Kidney (tissue), 14 donors: ENCODE data around the gene NXF1. TPM values are rescaled to one million over a fixed set of nuclear protein-coding genes. Genes with fewer than 3 reads are reported as not detected.
"Not testable (repeated sequence)": the region's sequence is repeated elsewhere in the genome, so short reads cannot be mapped to it uniquely, and the experiment has no call there.

Experiments
- DNase-seq, 5 donors: peaks; one replicate each; pipeline ENCODE4 v3.0.0-alpha.2; 2013 to 2020
- FAIRE-seq: peaks from 2 replicates; lab custom pipeline; 2012; peaks lifted over from hg19 to GRCh38; lab: Jason Lieb, UNC
- H3K27ac ChIP-seq, 2 donors: one replicate each; pipeline ENCODE4 v1.7.0; 2013; ENCODE audit warnings: low read depth in 2 of 2, low read length in 2 of 2, inconsistent platforms in 1 of 2
- H3K27me3 ChIP-seq: one replicate; pipeline ENCODE4 v1.7.1; 2013; ENCODE audit warnings: low read length, inconsistent platforms; ENCODE audit not compliant: control insufficient read depth, insufficient read depth
- H3K36me3 ChIP-seq, 3 donors: one replicate each; pipeline versions ENCODE4 v1.7.0 to v1.7.1; 2013; ENCODE audit warnings: low read length in 3 of 3, control low read depth in 1 of 3, inconsistent platforms in 1 of 3; ENCODE audit not compliant: insufficient read depth in 3 of 3, control insufficient read depth in 2 of 3
- H3K4me1 ChIP-seq, 3 donors: one replicate each; pipeline versions ENCODE4 v1.7.0 to v1.7.1; 2013; ENCODE audit warnings: low read length in 3 of 3, inconsistent platforms in 1 of 3, low read depth in 1 of 3; ENCODE audit not compliant: control insufficient read depth in 2 of 3, insufficient read depth in 2 of 3
- H3K4me3 ChIP-seq, 3 donors: one replicate each; pipeline versions ENCODE4 v1.7.0 to v1.8.1; 2013; ENCODE audit warnings: low read length in 3 of 3, control low read depth in 1 of 3, inconsistent platforms in 1 of 3
- H3K9ac ChIP-seq, 3 donors: one replicate each; pipeline versions ENCODE4 v1.7.0 to v1.7.1; 2013; ENCODE audit warnings: low read length in 3 of 3, control low read depth in 1 of 3, inconsistent platforms in 1 of 3
- H3K9me3 ChIP-seq, 3 donors: one replicate each; pipeline versions ENCODE4 v1.7.0 to v1.7.1; 2013; ENCODE audit warnings: low read length in 3 of 3, control low read depth in 1 of 3, inconsistent platforms in 1 of 3; ENCODE audit not compliant: control insufficient read depth in 2 of 3, insufficient read depth in 1 of 3
- CTCF ChIP-seq: IDR thresholded peaks from 3 replicates; pipeline ENCODE4 v1.5.1; 2012; ENCODE audit warnings: mild to moderate bottlenecking, moderate library complexity, borderline replicate concordance; ENCODE audit not compliant: insufficient read depth; ENCODE audit errors: extremely low read depth
- intact Hi-C: fragments of 100-400 bp; cut with DNase I; formaldehyde crosslinking; loops from one replicate; pipeline ENCODE4 v1.11.1; 2022
- polyA plus RNA-seq: library from polyadenylated mRNA; stranded (reverse); fragments of 350-450 nt; fragmentation: Illumina TruSeq; extraction: RNeasy Lipid Tissue Mini Kit (QIAGEN cat#74804); gene quantifications from one replicate; pipeline ENCODE4 v1.2.3, GENCODE V29; 2014; ENCODE audit warnings: low read depth, low replicate concordance; ENCODE audit not compliant: insufficient read depth
- total RNA-seq: library from RNA; stranded (reverse); fragmentation: NEBNext Ultra II Directional; extraction: Animal tissue kit (Norgen Biotek cat#: 25700); gene quantifications from one replicate; pipeline ENCODE4 v1.2.1, GENCODE V29; 2021
- donor health status: control.
- donor health status: control.
- donor health status: control.
- donor health status: control.
- donor health status: control.
- donor health status: DM: yes; HTN: yes; CAD: no.
- donor health status: Normal renal cell carcinoma (clear cell type).

NXF1 gene
- total and polyA plus RNA-seq, 2 donors from 2014 or later, result 70.7 to 83.8 TPM

GRCh38 chr11:62774407-62774806 is 30.8 kb downstream of the NXF1 start:
- DNase-seq (peak in 1 of 5 donors; percentile 31), FAIRE-seq (no peak)
- Histone ChIP-seq H3K4me1 (peaks cover 0 to 8% (median 7%) of the 10 kb centered on the region in 3 donors), H3K27me3 (no peaks in the 10 kb centered on the region), H3K9me3 (no peaks in the 10 kb centered on the region), H3K9ac (no peak overlapping the region), H3K4me3 (no peak overlapping the region), H3K36me3 (peaks cover 0 to 21% (median 9%) of the 10 kb centered on the region in 3 donors), H3K27ac (no peak overlapping the region)
- TF ChIP-seq CTCF, result no peak
- intact Hi-C loops, result no loop called here

- TF ChIP-seq CTCF, result no peak
- peak; percentile 98 to 99 (median 98) for DNase-seq
- H3K27ac ChIP-seq, result peak within 1 kb of the TSS; percentile 92 to 99
- H3K9ac ChIP-seq, result peak within 1 kb of the TSS; percentile 65 to 82 (median 78)
- intact Hi-C loops, result no loop called here
- H3K36me3 ChIP-seq, result peaks cover 0 to 15% (median 13%) of the 10 kb centered on the region in 3 donors
- H3K4me3 ChIP-seq, result peak within 1 kb of the TSS; percentile 74 to 87 (median 86)
- H3K27me3 ChIP-seq, result no peaks in the 10 kb centered on the region
- H3K4me1 ChIP-seq, result peaks cover 0 to 8% (median 7%) of the 10 kb centered on the region in 3 donors
- no peaks in the 10 kb centered on the region for H3K9me3 ChIP-seq
- no peak for FAIRE-seq
Measured at GRCh38 chr11:62771144-62772021, 33.9 kb downstream of the NXF1 start, which contains the start of gene TAF6L. Gene TAF6L, plus strand, starts transcription at chr11:62771396. Its CDS starts 4,388 bp downstream, at chr11:62775784.

DNA sequence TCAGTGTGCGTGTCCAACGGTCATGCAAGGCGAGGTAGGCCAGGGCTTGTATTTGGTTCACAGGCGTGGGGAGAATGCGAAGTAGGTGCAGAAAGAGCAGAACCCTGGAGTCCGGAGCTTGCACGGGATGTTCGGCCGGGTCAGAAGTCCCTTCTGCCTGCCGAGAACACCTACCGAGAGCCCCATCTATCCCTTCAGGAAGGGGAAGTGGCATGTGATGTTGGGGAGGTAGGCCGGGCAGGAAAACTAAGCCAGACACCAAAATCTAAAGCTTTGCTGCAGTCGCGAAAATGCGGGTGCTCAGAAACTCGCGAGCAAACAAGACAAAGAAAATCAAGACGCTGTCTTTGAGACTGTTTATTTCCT is 34.5 kb downstream of the NXF1 start:
- intact Hi-C loops, result no loop called here
- Histone ChIP-seq H3K4me3 (peak overlapping the region; percentile 74 to 87 (median 86)), H3K27me3 (no peaks in the 10 kb centered on the region), H3K9me3 (no peaks in the 10 kb centered on the region), H3K36me3 (peaks cover 4 to 15% (median 10%) of the 10 kb centered on the region in 3 donors), H3K9ac (peak overlapping the region; percentile 59 to 78 (median 65)), H3K27ac (peak overlapping the region; percentile 92 to 99), H3K4me1 (peaks cover 0 to 8% (median 7%) of the 10 kb centered on the region in 3 donors)
- TF ChIP-seq CTCF, result no peak
- no peak for FAIRE-seq
- peak in 2 of 5 donors; percentile 54 to 64 for DNase-seq

DNA sequence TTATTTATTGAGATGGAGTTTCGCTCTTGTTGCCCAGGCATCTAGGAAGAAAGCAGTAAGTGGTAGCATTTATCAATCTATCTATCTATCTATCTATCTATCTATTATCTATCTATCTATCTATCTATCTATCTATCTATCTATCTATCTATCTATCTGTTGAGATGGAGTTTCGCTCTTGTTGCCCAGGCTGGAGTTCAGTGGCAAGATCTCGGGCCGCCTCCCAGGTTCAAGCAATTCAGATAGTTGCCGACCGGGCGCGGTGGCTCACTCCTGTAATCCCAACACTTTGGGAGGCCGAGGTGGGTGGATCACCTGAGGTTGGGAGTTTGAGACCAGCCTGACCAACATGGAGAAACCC is 44.4 kb downstream of the NXF1 start:
- H3K9ac ChIP-seq, DNase-seq, intact Hi-C loops, H3K27me3 ChIP-seq, FAIRE-seq, H3K27ac ChIP-seq, H3K9me3 ChIP-seq, H3K36me3 ChIP-seq: not testable (repeated sequence)
- Histone ChIP-seq H3K4me1 (peaks cover 0 to 11% (median 10%) of the 10 kb centered on the region in 3 donors), H3K4me3 (peak overlapping the region in 2 of 3 donors; percentile 11 to 95)
